HepG2 (cell line): ENCODE results near the gene NRDC. TPM values are rescaled to one million over a fixed set of nuclear protein-coding genes. Genes with fewer than 3 reads are reported as not detected.

Experiments
- ATAC-seq: fragments of 200-7000 bp; cut with Tn5 transposase; 3 replicates; pipeline ENCODE4 v1.9.1; 2020; ENCODE audit warnings: mild to moderate bottlenecking, moderate library complexity
- BruUV-seq: library from RNA; stranded (reverse); fragments of 400-500 nt; replicated peaks from 2 replicates; lab custom pipeline; 2021; lab: Mats Ljungman, UMichigan
- CTCF ChIA-PET: fragments of 300-600 bp; formaldehyde crosslinking; extraction: SDS; loops from one replicate; lab custom pipeline; 2021; ENCODE audit warnings: low total read pairs, inconsistent platforms, low intra/inter-chr PET ratio; lab: Yijun Ruan, JAX
- POLR2A ChIA-PET: fragments of 350-600 bp; sonication (Branson Sonifier 250); formaldehyde crosslinking; loops from one replicate; lab custom pipeline; 2020; ENCODE audit warnings: antibody characterized with exemption, inconsistent platforms; lab: Yijun Ruan, JAX
- DNase-seq: peaks from one replicate; pipeline ENCODE4 v3.0.0-alpha.2; 2015; ENCODE audit warnings: low spot score
- FAIRE-seq: peaks from 3 replicates; lab custom pipeline; 2011; peaks lifted over from hg19 to GRCh38; lab: Jason Lieb, UNC
- H2AFZ ChIP-seq: one replicate; pipeline ENCODE4 v1.6.1; 2011; ENCODE audit warnings: low read length, inconsistent platforms
- H3K27ac ChIP-seq: fragments of 300-600 bp; 3 replicates; pipeline ENCODE4 v1.8.0; 2011; ENCODE audit warnings: mixed run types, mild to moderate bottlenecking, mixed read lengths, low read length, inconsistent platforms; ENCODE audit not compliant: insufficient read depth; ENCODE audit errors: extremely low read length
- H3K27me3 ChIP-seq, 2 experiments: fragments of 200-600 bp in 1 of 2; 2 replicates in 1 of 2; 3 replicates in 1 of 2; pipeline versions ENCODE4 v1.6.0 to v1.8.0; 2011; ENCODE audit warnings: low read length in 2 of 2, mild to moderate bottlenecking in 2 of 2, moderate library complexity in 2 of 2, inconsistent platforms in 1 of 2; ENCODE audit not compliant: insufficient read depth in 2 of 2, control insufficient read depth in 1 of 2
- H3K36me3 ChIP-seq, 2 experiments: fragments of 200-600 bp in 1 of 2; replicated peaks in 1 of 2; 2 replicates in 1 of 2; 3 replicates in 1 of 2; pipeline versions ENCODE4 v1.5.1 to v1.8.0; 2011; ENCODE audit warnings: low read length in 2 of 2, inconsistent platforms in 1 of 2; ENCODE audit not compliant: insufficient read depth in 2 of 2, control insufficient read depth in 1 of 2
- H3K4me1 ChIP-seq: 2 replicates; pipeline ENCODE4 v1.5.1; 2012; ENCODE audit warnings: low read length, inconsistent platforms; ENCODE audit not compliant: insufficient read depth
- H3K4me2 ChIP-seq: 2 replicates; pipeline ENCODE4 v1.6.0; 2011; ENCODE audit warnings: low read depth, low read length, inconsistent platforms
- H3K4me3 ChIP-seq, 3 experiments: fragments of 200-600 bp in 1 of 3; sonication (generic), shearing (Covaris generic) in 1 of 3; replicated peaks in 1 of 3; 2 replicates each; pipeline ENCODE4 v1.5.1; 2011 to 2016; ENCODE audit warnings: low read length in 3 of 3, inconsistent platforms in 2 of 3, low read depth in 2 of 3, mild to moderate bottlenecking in 2 of 3, control low read depth in 1 of 3, mixed read lengths in 1 of 3; ENCODE audit not compliant: insufficient read depth in 1 of 3
- H3K79me2 ChIP-seq: one replicate; pipeline ENCODE4 v1.6.1; 2011; ENCODE audit warnings: low read length, inconsistent platforms; ENCODE audit not compliant: insufficient read depth
- H3K9ac ChIP-seq: 2 replicates; pipeline ENCODE4 v1.6.0; 2011; ENCODE audit warnings: mild to moderate bottlenecking, low read depth, low read length, inconsistent platforms; ENCODE audit not compliant: insufficient read depth
- H3K9me3 ChIP-seq: 2 replicates; pipeline ENCODE4 v1.5.1; 2012; ENCODE audit warnings: mild to moderate bottlenecking, low read length
- H4K20me1 ChIP-seq: 2 replicates; pipeline ENCODE4 v1.6.0; 2011; ENCODE audit warnings: inconsistent platforms, mild to moderate bottlenecking, low read length, moderate library complexity; ENCODE audit not compliant: insufficient read depth
- EEA1 ChIP-seq: sonication (generic); formaldehyde crosslinking; IDR thresholded peaks from 2 replicates; pipeline ENCODE4 v1.5.1; 2020; ENCODE audit warnings: mild to moderate bottlenecking, missing genetic modification reagents, borderline replicate concordance
- IRF1 ChIP-seq: sonication (generic); formaldehyde crosslinking; IDR thresholded peaks from 2 replicates; pipeline ENCODE4 v1.4.0; 2020; ENCODE audit warnings: low read depth, mild to moderate bottlenecking, missing genetic modification reagents
- JUN ChIP-seq: sonication (generic); formaldehyde crosslinking; IDR thresholded peaks from 2 replicates; pipeline ENCODE4 v1.4.0; 2020; ENCODE audit warnings: mild to moderate bottlenecking, missing genetic modification reagents
- KLF15 ChIP-seq: sonication (generic); formaldehyde crosslinking; IDR thresholded peaks from 2 replicates; pipeline ENCODE4 v1.8.1; 2023; ENCODE audit warnings: borderline replicate concordance, mild to moderate bottlenecking, inconsistent platforms, missing genetic modification reagents, mixed read lengths
- SOX13 ChIP-seq, 3 experiments: fragments of 450-650 bp in 1 of 3; sonication (generic) in 1 of 3; formaldehyde crosslinking in 1 of 3; IDR thresholded peaks in 2 of 3; conservative IDR thresholded peaks in 1 of 3; 2 replicates each; pipeline versions ENCODE4 v1.5.0 to v1.6.1; 2016 to 2020; ENCODE audit warnings: antibody characterized with exemption in 1 of 3, mild to moderate bottlenecking in 1 of 3, missing compliant biosample characterization in 1 of 3, missing genetic modification reagents in 1 of 3, moderate library complexity in 1 of 3
- ZBTB21 ChIP-seq: sonication (generic); formaldehyde crosslinking; IDR thresholded peaks from 2 replicates; pipeline ENCODE4 v1.4.0; 2020; ENCODE audit warnings: missing genetic modification reagents
- ZKSCAN5 ChIP-seq: sonication (generic); formaldehyde crosslinking; IDR thresholded peaks from 2 replicates; pipeline ENCODE4 v1.5.1; 2020; ENCODE audit warnings: mild to moderate bottlenecking, missing genetic modification reagents
- ZNF333 ChIP-seq: sonication (generic); formaldehyde crosslinking; IDR thresholded peaks from 2 replicates; pipeline ENCODE4 v1.4.0; 2020; ENCODE audit warnings: mild to moderate bottlenecking, missing genetic modification reagents, borderline replicate concordance
- ZNF615 ChIP-seq: sonication (generic); formaldehyde crosslinking; IDR thresholded peaks from 2 replicates; pipeline ENCODE4 v1.5.0; 2020; ENCODE audit warnings: mild to moderate bottlenecking, missing genetic modification reagents, borderline replicate concordance
- ZNF775 ChIP-seq: sonication (generic); formaldehyde crosslinking; IDR thresholded peaks from 2 replicates; pipeline ENCODE4 v1.4.0; 2020; ENCODE audit warnings: missing genetic modification reagents, mild to moderate bottlenecking, moderate library complexity, borderline replicate concordance
- WGBS: methylation state at CpG from one replicate; pipeline ENCODE4 v1.1.6; 2017; ENCODE audit warnings: low lambda C conversion rate; 5-methylcytosine and 5-hydroxymethylcytosine counted together
- in situ Hi-C: cut with HindIII; loops from 2 replicates; pipeline ENCODE4 v1.10.0; 2017; ENCODE audit warnings: low pct_unique_long_range_greater_than_20kb; ENCODE audit not compliant: extremely low pct_ligation_motif_present
- intact Hi-C: fragments of 100-400 bp; cut with micrococcal nuclease; formaldehyde crosslinking; loops from one replicate; pipeline ENCODE4 v1.10.0; 2022; ENCODE audit not compliant: unreplicated experiment
- polyA plus RNA-seq, 8 experiments: library from polyadenylated mRNA; depleted of rRNA in 3 of 8; stranded (reverse) in 7 of 8; unstranded in 1 of 8; fragments of >200 nt; fragmentation: Illumina TruSeq in 4 of 8; extraction: Trizol in 4 of 8; gene quantifications; 2 replicates each; pipeline versions ENCODE4 v1.2.1 to v1.2.3, GENCODE V29; 2011 to 2016; ENCODE audit warnings: low read depth in 4 of 8, missing spikeins in 1 of 8, mixed read lengths in 1 of 8; ENCODE audit not compliant: insufficient read depth in 1 of 8
- total RNA-seq, 5 experiments: library from RNA; depleted of rRNA; stranded (reverse); fragments of >200 nt; fragmentation: Illumina TruSeq; extraction: Trizol; gene quantifications; 2 replicates each; pipeline ENCODE4 v1.2.3, GENCODE V29; 2016; ENCODE audit warnings: low read depth in 1 of 5
- TF ChIP-seq, protein P1 (sequence below): sonication (generic); formaldehyde crosslinking; IDR thresholded peaks from 2 replicates; pipeline ENCODE4 v1.5.0; 2020; ENCODE audit warnings: mild to moderate bottlenecking, missing genetic modification reagents

The NRDC gene
- total and polyA plus RNA-seq, 2 of the 13 experiments (the other 11 are each of a cell fraction or from before 2014, with no cell fraction given), result 57.6 to 64.9 TPM

DNA sequence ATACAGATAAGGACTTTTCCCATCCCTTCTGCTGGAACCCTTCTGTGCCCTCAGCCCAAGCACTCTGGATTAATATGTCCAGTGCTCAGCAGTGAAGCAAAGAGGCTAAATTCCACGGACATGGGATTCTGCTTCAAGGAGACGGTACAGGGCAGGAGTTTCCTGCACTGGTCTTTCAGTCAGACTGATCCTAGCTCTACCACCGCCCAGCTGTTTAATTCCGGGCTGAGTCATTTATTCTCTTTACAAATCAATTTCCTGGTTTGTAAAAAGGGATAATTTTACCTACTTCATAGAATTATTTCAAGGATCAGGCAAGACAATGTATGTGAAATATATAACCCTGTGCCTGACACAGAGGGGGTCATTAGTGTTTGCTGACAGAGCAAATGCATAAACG, 41.6 kb upstream of the NRDC start:
- DNase-seq (no peak), FAIRE-seq (no peak), ATAC-seq (no peak)
- CTCF ChIA-PET, result no interaction called here
- intact Hi-C loops (no loop called here), in situ Hi-C loops (no loop called here)
- H3K36me3 ChIP-seq, result no peaks in the 10 kb centered on the region
- TF ChIP-seq, protein P1, sequence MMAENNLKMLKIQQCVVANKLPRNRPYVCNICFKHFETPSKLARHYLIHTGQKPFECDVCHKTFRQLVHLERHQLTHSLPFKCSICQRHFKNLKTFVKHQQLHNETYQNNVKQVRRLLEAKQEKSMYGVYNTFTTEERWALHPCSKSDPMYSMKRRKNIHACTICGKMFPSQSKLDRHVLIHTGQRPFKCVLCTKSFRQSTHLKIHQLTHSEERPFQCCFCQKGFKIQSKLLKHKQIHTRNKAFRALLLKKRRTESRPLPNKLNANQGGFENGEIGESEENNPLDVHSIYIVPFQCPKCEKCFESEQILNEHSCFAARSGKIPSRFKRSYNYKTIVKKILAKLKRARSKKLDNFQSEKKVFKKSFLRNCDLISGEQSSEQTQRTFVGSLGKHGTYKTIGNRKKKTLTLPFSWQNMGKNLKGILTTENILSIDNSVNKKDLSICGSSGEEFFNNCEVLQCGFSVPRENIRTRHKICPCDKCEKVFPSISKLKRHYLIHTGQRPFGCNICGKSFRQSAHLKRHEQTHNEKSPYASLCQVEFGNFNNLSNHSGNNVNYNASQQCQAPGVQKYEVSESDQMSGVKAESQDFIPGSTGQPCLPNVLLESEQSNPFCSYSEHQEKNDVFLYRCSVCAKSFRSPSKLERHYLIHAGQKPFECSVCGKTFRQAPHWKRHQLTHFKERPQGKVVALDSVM, result no peak
- TF ChIP-seq SOX13 (IDR thresholded peaks at IDR 0.05), result no peak
- no peak for TF ChIP-seq SOX13 (CRISPR knock-in tag; conservative IDR thresholded peaks at IDR 0.05 in 1 of 2, IDR thresholded peaks at IDR 0.05 in 1 of 2)
- no peak for TF ChIP-seq JUN (CRISPR knock-in tag)
- no peak for TF ChIP-seq ZNF775 (CRISPR knock-in tag)
- TF ChIP-seq EEA1, result no peak
- no peaks in the 10 kb centered on the region for H3K79me2 ChIP-seq
- WGBS, result 46% methylated on average over 5 of the region's 5 CpGs
- no peak overlapping the region for H2AFZ ChIP-seq
- POLR2A ChIA-PET, result no interaction called here
- H4K20me1 ChIP-seq, result no peaks in the 10 kb centered on the region
- no TSS peak for BruUV-seq
- H3K27ac ChIP-seq, result no peak overlapping the region
- H3K9me3 ChIP-seq, result no peaks in the 10 kb centered on the region
- peaks cover 8% of the 10 kb centered on the region for H3K4me1 ChIP-seq
- no peak overlapping the region for H3K4me3 ChIP-seq
- no peak overlapping the region for H3K4me2 ChIP-seq
- H3K9ac ChIP-seq, result no peak overlapping the region
- no peaks in the 10 kb centered on the region; a peak in 2 of 5 replicates for H3K27me3 ChIP-seq

DNA sequence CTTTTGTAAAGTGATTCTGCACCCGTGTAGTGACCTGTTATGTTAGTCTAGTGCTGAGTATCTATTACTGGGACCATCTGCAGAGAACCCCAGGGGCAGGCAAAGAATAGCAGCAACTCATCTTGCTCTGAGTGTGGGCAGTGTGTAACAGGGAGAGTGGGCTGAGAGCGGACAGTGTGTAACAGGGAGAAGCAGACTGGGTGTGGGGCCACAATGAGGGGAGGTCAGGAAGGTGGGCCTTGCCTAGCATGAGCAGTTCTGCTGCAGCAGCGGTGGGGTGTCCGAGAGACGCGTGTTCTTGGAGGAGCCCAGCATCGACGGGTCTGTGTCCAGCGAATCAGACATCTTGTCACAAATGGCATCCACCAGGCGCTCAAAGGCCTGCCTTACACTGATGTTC, 41.2 kb upstream of the NRDC start:
- DNase-seq (no peak), FAIRE-seq (no peak), ATAC-seq (no peak)
- no peaks in the 10 kb centered on the region for H4K20me1 ChIP-seq
- no peaks in the 10 kb centered on the region for H3K79me2 ChIP-seq
- CTCF ChIA-PET, result no interaction called here
- H3K9ac ChIP-seq, result no peak overlapping the region
- peaks cover 8% of the 10 kb centered on the region for H3K4me1 ChIP-seq
- no peaks in the 10 kb centered on the region; a peak in 2 of 5 replicates for H3K27me3 ChIP-seq
- no TSS peak for BruUV-seq
- TF ChIP-seq ZBTB21 (CRISPR knock-in tag) (no peak), IRF1 (CRISPR knock-in tag) (no peak), ZNF333 (CRISPR knock-in tag) (no peak), ZKSCAN5 (no peak), KLF15 (CRISPR knock-in tag) (no peak), ZNF615 (CRISPR knock-in tag) (no peak)
- POLR2A ChIA-PET, result no interaction called here
- H3K4me2 ChIP-seq, result no peak overlapping the region
- H2AFZ ChIP-seq, result no peak overlapping the region
- no peaks in the 10 kb centered on the region for H3K9me3 ChIP-seq
- no peaks in the 10 kb centered on the region for H3K36me3 ChIP-seq
- in situ Hi-C loops (no loop called here), intact Hi-C loops (loop anchor here (5.0 kb wide), 1 partner anchor 83 kb away; no protein-coding TSS in a partner anchor)
- WGBS, result 76% methylated on average over 8 of the region's 10 CpGs
- H3K27ac ChIP-seq, result no peak overlapping the region
- H3K4me3 ChIP-seq, result no peak overlapping the region
